H1 (cell line): ENCODE measurements around the gene LMX1B. TPM values are rescaled to one million over a fixed set of nuclear protein-coding genes. Genes with fewer than 3 reads are reported as not detected.

Experiments
- POLR2A ChIP-seq, 2 experiments: IDR thresholded peaks; 1 replicate in 1 of 2; 2 replicates in 1 of 2; pipeline ENCODE4 v1.6.1; 2011; ENCODE audit warnings: low read depth in 2 of 2, low read length in 2 of 2, mild to moderate bottlenecking in 2 of 2; ENCODE audit errors: control extremely low read depth in 1 of 2
- polyA plus RNA-seq, 7 experiments: library from polyadenylated mRNA; depleted of rRNA in 3 of 7; stranded (reverse) in 5 of 7; unstranded in 2 of 7; fragments of >200 nt in 5 of 7; fragments of 200-250 nt in 2 of 7; gene quantifications; 1 replicate in 5 of 7; 2 replicates in 1 of 7; 4 replicates in 1 of 7; pipeline versions ENCODE4 v1.2.1 to v1.2.3, GENCODE V29; 2011 to 2013; ENCODE audit warnings: missing spikeins in 2 of 7, mixed read lengths in 2 of 7
- total RNA-seq: library from RNA; stranded (reverse); fragmentation: NEBNext Ultra II Directional; extraction: Animal tissue kit (Norgen Biotek cat#: 25700); gene quantifications from 2 replicates; pipeline ENCODE4 v1.2.1, GENCODE V29; 2021

Gene LMX1B
- total and polyA plus RNA-seq, 2 of the 8 experiments (the other 6 are each of a cell fraction or from before 2014, with no cell fraction given), result 0.09 to 0.37 TPM

DNA sequence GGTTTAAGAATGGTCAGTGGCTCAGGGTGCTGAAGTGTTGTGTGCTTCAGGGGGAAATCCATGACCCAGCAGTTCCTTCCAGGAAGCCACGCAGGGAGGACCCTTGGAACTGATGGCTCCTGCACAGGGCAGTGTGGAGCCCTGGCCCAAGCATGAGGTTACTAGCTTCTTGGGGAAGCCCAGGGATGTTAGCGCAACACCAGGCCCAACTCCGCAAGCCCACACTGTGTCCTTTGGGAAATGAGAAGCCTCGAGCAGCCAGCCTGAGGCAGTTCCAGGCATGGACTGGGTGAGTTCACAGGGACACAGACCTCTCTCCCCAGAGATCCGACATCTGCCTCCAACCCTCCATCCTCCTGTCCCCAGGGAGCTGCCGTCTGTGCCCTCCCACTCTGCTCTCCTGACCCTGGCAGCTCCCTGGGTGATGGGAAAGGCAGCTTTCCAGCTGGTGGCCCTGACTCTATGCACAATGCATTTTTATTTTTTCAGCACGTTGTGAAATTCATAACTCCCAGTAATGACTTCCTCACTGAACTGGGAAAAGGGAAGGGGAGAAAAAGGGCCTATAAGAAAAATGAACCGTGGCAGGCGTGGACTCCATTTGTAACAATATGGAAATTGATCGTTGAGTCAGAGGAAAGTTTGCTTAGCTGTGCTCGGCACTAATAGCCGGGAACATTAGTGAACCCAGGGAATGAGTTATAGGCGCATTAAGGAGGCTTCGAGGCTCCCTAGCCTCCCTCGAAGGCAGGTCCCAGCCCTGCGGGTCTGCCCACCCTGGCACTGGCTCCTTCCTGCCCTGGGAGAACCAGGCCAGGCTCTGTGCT is 34.1 kb downstream of the LMX1B start (continued):
- no peak for TF ChIP-seq POLR2A (IDR thresholded peaks at IDR 0.05; ENCODE audit: control extremely low read depth in 1 of 2, low read depth in 2 of 2, low read length in 2 of 2)
- TF ChIP-seq, all 59 proteins: peak for 0
